HG02870 (cell line): Measurements from ENCODE around the gene IL15RA.
A peak's percentile ranks its signal among the peaks of the same experiment; 100 is the strongest.
"Not testable (repeated sequence)": the region's sequence is repeated elsewhere in the genome, so short reads cannot be mapped to it uniquely, and the experiment has no call there.

ENCODE experiments used
- ATAC-seq: cut with Tn5 transposase; IDR thresholded peaks from one replicate; pipeline ENCODE4 v1.9.1; 2021; ENCODE audit warnings: mild to moderate bottlenecking, moderate library complexity; ENCODE audit not compliant: unreplicated experiment

Gene IL15RA

DNA sequence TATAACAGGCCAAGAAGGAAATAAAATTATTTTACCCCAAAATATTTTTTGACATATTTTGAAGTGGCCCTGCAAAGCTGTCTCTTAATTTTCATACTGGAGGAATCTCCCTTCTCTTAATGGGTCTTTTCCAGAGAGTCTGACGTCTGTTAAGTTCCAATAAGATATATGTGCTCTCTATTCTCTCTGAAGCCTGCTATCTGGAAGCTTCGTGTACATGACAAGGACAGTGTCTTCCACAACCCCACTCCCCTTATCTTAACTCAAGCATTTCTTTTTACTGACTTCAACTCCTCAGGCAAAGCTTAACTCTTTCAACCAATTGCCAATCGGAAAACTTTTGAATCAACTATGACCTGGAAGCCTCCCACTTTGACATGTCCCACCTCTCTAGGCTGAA lies 29.2 kb upstream of the IL15RA start:
- ATAC-seq = no peak

DNA sequence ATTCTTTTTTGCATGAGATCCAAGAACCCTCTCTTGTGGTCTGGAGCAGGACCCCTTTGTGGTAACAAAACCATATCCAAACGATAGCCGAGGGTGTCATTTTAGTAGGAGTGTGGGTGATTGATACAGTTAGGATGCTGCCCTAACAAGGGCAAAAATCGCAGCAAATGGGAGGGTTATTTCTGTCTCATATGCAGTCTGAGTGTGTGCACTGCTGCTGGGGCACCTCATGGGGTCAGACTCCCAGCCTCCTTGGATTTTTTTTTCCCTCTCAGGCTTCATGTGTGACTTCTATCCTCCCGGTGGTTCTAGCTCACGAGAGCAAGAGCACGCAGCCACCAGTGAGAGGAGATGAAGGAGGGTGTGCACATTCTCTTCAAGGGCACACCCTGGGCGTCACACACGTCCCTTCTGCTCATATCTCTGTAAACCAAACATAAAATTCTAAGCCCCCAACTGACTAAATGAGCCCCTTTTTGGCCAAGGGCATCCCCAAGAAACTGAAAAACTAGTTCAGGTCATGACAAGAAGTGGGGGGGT lies 28.6 kb upstream of the IL15RA start:
- no peak for ATAC-seq

DNA sequence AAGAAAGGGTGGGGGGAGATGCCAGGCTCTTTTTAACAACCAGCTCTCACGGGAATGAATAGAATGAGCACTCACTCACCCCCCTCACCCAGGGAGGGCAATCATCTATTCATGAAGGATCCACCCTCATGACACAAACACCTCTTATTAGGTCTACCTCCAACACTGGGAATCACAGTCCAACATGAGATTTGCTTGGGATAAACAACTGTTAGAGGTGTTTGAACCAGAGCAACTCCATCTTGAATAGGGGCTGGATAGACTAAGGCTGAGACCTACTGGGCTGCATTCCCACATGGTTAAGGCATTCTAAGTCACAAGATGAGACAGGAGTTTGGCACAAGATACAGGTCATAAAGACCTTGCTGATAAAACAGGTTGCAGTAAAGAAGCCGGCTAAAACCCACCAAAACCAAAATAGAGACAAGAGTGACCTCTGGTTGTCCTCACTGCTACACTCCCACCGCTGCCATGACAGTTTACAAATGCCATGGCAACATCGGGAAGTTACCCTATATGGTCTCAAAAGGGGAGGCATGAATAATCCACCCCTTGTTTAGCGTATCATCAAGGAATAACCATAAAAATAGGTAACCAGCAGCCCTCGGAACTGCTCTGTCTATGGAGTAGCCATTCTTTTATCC lies 27.9 kb upstream of the IL15RA start:
- not testable (repeated sequence) for ATAC-seq

DNA sequence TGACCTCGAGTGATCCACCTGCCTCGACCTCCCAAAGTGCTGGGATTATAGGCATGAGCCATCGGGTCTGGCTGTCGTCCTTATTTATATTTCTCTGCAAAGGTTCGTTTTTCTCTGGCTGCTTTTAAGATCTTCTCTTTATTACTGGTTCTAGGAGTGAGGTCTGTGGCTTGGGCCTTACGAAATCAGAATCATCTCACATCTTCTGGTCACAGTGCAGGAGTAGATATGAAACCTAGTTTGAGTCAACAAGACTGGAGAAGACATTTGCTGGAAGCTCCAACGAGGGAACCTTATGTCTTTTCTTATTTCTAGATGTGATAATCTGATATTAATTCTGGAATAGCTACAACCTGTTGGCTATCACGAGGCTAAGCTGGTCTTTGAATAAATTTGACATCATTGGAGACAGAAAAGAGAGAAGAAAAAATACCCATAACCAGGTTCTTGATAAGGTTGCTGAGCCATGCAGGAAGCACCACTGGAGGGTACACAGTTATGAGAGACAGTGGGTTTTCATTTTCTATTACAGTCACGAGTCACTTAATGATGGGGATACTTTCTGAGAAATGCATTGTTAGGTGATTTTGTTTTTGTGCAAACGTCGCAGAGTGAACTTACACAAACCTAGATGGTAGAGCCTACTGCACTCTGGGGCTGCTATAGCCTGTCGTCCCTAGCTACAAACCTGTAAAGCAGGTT lies 25.6 kb upstream of the IL15RA start:
- peak; percentile 86 for ATAC-seq

DNA sequence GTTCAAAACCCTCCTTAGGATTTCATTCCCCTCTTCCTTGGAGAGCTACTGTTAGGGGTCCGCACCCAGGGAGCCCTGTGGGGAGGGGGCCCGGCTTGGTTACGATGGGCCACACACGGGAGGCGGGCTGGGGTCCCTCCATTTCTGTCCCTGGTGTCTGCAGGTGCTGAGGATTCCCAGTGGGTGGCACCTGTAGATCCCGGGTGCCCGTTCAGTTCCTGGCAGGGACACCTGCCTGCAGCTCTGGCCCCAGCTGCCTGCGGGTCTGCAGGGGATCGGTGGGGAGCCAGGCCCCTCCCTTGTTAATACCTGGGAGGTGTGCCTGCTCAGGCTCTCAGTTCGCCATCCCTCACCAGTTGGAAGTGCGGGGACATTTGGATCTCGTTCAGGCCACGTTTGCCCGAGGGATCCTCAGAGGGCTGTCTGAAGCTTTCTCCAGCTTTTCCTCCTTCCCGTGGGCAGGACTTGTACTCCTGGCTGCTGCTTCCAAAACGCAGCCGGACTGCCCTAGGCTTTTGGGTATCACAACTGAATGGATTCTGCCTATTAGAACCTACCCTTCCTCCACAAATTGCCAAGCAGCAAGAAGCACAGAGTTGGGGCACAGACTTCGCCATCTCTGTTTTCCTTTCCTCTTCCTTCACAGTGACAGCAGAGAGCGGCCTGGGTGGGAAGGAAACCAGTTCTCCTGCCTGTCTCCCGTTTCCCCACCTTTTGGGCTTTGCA lies 22.3 kb upstream of the IL15RA start:
- no peak for ATAC-seq

DNA sequence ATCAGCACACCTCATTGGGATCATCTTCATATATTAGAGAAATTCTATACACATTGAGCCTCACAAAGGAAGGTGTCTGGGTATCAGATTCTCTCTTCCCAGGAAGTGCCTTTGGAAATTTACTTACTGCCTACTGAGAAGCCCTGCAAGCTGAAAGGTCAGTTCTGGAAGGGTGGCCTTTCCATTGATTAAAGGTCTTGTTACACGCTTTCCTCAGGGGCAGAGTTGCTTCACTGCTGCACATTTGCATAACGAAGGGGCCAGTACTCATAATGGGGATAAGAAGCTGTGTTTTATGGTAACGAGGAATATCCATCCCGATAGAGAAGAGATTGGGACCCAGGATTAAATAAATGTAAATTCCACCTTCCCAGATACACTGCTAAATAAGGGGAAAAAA lies 19.4 kb upstream of the IL15RA start:
- no peak for ATAC-seq

DNA sequence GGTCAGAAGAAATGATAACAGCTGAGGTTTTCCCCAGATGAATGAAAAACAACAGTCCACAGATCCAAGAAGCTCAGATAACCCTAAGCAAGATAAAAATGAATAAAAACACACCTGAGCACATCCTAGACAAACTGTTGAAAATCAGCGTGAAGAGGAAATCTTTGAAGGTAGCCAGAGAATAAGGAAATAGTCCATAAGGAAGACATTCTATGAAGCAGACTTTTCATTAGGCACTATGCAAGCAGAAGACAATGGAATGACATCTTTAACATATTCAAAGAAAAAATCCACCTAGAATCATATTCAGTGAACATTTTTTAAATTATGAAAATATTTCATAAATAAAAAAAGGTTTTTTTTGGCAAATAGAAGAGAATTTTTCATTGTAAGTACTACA lies 15.1 kb upstream of the IL15RA start:
- no peak for ATAC-seq

DNA sequence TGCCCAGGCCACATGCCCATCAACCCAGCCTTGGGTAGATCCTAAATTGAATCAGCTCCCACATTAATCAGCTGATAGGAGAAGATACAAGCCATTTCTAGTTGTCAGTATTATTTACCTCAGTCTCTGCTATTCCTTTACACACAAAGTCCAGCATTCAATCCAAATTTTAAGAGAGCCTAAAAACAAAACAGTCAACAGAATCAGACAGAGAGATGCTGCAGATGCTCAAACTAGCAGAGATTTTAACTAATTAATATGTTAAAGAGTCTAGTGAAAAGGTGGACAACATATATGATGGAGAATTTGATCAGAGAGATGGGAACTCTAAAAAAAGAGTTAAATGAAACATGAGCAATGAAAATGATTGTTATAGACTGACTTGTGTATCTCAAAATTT lies 14.4 kb upstream of the IL15RA start:
- ATAC-seq = no peak

DNA sequence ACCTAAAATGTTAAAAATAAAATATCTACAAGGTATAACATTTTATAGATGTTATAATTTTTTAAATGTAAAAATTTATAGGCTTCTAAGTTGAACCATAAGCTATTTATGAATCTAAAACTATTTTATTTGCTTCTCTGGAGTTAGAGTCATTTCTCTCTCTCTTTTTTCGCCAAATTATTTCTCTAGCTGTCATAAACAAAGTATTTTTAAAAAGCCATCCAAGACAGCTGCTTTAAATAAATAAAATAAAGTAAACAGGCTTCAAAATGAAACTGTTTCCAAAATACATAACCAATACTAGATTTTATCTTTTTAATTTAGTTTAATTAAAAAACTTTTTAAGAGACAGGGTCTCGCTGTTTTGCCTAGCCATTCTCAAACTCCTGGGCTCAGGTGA lies 12.4 kb upstream of the IL15RA start:
- ATAC-seq = no peak

DNA sequence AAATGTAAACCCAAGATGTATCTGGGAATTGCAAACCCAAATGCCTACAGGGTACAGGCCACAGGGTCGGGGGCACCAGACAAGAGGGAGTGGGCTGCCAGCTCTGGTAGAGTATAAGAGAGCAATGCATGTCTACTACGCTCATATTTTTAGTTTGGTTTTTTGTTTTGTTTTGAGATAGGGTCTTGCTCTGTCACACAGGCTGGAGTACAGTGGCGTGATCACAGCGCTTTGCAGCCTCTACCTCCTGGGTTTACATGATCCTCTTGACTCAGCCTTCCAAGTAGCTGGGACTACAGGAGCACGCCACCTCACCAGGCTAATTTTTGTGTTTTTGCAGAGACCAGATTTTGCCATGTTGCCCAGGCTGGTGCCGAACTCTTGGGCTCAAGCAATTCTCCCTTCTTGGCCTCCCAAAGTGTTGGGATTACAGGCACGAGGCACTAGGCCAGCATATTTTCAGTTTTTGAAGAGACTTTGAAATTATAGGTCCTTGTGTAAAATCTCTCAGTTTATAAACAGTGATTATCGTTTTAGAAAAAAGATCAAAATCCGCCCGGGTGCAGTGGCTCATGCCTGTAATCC lies 11.1 kb upstream of the IL15RA start:
- no peak for ATAC-seq

DNA sequence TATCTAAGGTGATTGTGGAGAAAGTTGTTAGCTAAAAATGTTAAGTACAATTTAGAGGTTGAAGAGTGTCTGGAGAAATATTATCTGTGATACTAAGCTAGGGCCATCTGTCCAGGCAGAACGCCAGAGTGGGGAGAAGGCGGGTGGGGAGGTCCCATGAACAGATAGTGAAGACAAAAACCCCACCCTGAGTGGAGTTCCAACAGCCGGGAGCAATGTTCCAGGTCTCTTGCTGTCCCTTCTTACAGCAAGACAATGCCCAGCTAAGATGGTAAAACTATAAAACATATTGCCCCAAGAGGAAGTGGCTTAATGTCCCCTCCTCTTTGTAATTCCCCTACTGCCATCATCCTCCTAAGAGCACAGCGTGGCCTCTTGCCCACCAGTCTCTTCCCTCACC lies 10.4 kb upstream of the IL15RA start:
- ATAC-seq = no peak

DNA sequence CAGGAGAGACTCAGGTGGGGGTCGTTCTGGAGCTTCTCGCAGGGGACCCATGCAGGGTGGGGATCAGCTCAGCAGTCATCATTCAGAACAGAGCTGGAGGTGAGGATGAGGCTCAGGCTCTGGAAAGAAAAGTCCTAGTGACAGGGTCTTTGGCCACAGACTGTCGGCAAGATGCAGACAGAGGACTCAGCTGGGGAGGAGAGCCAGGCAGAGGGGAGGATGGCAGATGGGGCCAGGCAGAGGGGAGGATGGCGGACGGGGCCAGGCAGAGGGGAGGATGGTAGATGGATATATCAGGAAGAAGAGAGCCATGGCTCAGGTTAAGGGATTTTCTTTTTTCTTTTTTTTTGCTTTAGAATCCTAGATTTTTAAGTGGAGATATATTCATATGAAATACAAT lies 7.7 kb upstream of the IL15RA start:
- ATAC-seq = no peak

DNA sequence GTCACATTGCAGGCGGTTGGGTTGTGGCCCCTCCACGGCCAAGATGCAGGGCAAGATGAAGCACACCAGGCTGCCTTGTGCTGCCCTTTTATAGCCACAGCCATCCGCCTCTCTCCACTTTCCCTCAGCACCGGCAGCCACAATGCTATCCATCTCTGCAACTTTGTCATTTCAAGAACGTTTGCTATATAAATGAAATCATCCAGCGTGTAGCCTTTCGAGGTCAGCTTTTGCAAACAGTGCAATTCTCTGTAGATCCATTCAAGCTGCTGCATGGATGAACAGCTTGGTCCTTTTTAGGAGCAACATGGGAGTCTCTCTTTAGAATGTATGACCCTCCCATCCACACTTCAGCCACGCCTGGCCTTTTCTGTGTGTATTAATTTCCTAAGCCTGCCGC lies 6.4 kb upstream of the IL15RA start:
- ATAC-seq = no peak

DNA sequence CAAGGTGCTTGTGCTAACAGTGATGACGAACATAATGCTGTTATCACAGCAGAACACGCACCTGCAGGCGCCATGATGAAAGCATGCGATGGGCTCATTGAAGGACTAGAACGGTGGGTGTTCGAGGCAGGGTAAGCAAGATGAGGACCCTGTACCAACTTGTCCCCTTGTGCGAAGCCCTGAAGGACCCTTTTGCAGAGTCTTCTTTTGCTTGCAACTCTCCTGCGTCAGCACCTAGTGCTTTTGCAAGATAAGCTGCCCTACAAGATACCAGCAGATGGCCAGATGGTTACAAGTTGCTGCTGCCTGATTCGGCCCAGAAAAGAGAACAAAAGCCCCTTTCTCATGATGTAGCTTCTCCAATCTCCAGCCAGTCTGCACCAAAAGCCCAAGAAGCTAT lies 4.2 kb upstream of the IL15RA start:
- ATAC-seq = no peak

DNA sequence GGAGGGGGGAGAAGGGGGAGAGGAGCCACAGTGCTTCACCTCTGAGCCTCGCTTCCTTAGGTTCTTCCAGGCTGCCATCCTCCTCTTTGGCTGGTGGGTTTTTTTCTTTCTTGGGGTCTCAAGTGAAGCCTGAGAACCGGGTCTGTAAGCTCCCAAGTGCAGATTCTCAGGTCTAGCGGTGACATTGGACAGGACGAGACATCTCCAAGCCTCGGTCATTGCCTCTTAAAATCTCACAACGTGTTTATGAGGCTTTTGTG lies 817 bp upstream of the IL15RA start:
- no peak for ATAC-seq

DNA sequence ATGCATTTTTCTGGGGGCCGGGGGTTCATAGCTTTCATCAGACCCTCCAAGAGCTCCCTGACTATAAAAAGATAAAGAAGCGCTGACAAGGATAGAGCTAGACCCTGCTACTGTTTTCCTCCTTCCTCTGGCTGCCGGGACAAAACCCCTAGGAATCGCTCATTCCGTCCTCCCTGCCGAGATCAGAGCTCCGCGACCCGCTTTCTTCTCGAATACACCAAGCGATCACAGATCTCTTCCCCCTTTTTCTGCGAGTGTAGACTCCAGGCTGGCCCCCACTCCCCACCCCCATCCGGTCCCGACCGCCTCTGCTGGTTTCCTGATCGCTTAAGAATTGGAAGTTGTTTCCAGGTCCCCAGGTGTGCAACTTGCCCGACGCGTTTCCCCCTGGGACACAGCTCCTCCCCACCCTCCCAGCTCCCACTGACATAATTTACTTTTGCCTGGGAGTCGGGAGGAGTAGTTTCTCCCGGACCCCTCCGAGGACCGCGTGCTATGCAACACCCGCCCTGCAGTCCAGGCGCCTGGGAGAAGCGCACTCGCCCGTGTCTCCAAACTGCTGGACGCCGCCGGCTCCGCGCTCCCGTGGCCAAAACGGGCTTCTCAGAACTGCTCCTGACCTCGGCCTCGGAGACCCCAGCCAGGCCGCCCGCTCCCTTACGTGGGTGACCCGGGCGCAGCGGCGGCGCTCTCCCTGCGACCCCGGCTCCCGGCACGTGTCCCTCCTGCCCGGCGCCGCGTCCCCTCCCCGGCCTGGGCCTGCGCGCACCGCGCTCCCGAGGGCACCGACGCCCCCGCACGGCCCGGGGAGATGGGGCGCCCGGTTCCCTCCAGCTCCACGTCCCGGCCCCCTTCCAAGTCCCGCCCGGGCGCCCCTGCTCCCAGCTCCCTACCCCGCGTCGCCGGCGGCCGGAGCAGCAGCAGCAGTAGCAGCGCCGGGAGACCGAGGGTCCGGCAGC lies 552 bp downstream of the IL15RA start:
- ATAC-seq = peak; percentile 19

DNA sequence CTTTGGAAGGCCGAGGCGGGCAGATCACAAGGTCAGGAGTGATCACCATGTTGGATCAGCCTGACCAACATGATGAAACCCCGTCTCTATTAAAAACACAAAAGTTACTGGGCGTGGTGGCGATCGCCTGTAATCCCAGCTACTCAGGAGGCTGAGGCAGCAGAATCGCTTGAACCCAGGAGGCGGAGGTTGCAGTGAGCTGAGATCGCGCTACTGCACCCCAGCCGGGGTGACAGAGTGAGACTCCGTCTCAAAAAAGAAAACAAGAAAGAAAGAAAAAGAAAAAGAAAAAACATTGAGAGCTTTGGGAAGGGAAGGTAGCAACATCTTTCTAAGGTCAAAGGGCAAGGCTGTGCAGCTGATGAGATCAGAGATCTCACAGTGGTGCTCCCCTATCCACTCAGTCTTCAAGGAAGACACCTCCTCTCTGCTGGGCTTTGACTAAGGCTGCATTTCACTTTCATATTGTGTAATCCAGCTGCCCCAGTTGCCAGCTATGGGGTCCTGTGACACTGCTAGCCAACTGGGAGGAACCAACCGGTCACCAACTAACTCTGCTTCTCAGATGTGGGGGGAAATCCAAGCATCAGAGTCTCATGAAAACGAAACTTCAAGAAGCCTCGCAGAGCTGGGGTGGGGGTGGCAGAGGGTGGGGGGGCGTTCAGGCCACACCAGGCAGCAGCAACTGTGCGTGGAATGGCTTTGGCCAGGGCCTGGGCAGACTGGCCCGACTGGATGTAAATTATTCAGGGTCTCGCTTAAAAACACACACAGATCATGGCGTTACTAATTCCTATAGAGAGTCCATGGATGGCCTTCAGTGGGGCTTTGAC lies 1.5 kb downstream of the IL15RA start:
- ATAC-seq = peak; percentile 49

DNA sequence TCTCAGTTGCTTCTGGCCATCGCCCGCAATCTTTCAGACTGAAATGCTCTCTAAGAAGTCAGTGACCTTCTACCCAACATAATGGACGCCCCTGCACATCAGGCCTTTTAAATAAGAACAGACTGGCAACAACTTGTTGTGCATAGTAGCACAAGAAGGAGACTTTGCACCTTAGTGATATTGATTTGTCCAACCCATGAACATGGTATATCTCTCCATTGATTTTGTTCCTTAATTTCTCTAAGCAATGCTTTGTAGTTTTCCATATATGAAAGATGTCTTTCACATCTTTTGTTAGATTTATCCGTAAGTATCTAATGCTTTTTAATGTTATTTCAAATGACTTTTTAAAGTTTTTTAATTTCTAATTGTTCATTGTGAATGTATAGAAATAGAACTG lies 4.3 kb downstream of the IL15RA start:
- no peak for ATAC-seq

DNA sequence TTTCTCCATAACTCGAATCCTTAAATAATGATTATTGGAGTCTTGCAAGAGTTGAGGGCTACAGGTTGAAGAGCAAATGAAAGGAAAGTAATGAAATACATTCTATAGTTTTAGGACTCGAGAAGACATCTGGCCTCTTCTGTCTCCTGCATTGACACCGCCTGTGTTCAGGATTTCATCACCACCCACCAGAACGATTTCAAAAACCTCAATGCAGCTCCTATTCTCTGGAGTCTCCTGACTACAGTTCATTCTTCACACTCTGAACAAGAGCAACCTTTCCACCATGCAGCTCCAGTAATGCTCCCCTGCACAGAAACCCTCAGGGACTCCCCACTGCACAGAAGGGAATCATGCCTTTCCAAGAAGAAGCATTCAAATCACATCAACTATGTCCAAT lies 5.5 kb downstream of the IL15RA start:
- ATAC-seq = no peak

DNA sequence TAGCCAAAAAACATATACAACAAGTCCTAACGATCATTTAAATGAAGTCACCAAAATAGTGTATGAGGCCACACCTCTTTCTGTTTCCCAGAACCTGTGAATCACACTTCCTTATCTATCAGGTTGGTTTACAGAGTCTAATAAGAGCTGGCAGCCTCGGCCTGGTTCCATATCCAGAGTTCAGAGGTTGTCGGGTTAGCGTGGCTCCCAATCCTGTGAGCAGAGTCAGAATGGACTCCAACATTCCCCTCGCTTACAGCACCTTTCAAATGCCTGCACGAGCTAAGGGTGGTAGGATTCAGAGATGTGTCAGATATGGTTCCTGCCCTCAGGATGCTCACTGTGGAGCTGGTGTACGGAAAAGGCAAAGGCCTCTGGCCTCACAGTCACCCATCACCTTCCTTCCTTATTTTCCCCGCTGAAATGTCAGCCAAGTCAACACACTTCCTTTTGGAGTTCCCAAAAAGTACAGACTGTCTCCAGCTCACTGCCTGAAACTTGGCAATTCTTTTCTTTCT lies 6.0 kb downstream of the IL15RA start:
- ATAC-seq = peak; percentile 29
